ENCODE data around the gene ST8SIA2.

DNA sequence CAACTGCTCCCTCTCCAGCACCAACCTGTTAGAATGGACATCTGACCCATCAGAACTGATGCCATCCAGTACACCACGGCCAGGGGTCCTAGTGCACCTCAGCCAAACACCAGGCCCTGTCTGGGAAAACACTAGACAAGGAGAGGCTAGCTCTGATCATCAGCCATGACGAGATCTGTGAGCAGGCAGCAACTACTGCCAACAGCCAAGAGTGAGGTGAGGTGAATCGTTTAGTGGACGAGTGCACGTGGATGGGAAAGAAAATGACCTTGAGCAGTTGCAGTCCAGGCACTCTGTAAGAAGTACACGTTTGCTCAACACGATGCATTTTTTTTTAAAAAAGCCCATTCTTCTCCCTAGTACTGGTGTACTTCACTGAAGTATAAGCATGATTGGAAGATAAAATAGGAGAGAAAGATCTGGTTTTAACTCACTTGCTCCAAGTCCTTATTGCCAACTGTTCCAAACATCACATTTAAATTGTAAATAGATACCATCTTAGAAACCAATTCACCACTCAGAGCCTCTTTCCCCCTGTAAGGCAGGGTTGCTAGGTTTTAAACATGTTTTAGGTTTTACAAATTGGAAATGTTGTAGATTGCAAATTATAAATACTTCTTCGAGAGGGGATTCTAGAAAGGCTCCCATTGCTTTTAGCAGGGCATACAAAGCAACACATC is 5.7 kb downstream of the ST8SIA2 start:
- no peak for TF ChIP-seq EZH2phosphoT487 (IDR thresholded peaks at IDR 0.05; ENCODE audit: insufficient read depth, low read depth)
- TF ChIP-seq EZH2 (IDR thresholded peaks at IDR 0.05; ENCODE audit: insufficient read depth, poor library complexity, severe bottlenecking), result no peak
